Measurements from ENCODE around the gene PLEKHM1.
"Not testable (repeated sequence)": the region's sequence is repeated elsewhere in the genome, so short reads cannot be mapped to it uniquely, and the experiment has no call there.

DNA sequence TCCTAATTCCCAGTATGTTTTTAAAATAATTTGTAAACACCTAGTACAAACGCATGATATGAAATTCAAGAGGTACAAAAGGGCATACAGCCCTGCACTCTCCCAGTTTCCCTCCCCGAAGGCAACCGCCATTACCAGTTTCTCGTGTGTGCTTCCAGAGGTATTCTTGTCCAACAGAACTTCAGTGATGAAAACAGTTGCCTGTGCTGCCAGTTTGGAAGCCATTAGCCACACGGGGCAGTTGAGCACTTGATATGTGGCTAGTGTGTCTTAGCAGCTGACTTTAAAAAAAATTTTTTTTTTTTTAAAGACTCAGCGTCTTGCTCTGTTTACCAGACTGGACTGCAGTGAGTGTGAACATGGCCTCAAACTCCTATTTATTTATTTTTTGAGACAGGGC is 7.9 kb upstream of the PLEKHM1 start:
- TF ChIP-seq, protein P1, sequence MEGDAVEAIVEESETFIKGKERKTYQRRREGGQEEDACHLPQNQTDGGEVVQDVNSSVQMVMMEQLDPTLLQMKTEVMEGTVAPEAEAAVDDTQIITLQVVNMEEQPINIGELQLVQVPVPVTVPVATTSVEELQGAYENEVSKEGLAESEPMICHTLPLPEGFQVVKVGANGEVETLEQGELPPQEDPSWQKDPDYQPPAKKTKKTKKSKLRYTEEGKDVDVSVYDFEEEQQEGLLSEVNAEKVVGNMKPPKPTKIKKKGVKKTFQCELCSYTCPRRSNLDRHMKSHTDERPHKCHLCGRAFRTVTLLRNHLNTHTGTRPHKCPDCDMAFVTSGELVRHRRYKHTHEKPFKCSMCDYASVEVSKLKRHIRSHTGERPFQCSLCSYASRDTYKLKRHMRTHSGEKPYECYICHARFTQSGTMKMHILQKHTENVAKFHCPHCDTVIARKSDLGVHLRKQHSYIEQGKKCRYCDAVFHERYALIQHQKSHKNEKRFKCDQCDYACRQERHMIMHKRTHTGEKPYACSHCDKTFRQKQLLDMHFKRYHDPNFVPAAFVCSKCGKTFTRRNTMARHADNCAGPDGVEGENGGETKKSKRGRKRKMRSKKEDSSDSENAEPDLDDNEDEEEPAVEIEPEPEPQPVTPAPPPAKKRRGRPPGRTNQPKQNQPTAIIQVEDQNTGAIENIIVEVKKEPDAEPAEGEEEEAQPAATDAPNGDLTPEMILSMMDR (IDR thresholded peaks at IDR 0.05): not testable (repeated sequence)
- not testable (repeated sequence) for TF ChIP-seq POLR2AphosphoS5 (IDR thresholded peaks at IDR 0.05; ENCODE audit: low read depth, low read length); SIN3A (IDR thresholded peaks at IDR 0.05; ENCODE audit: borderline replicate concordance, insufficient read depth, low read depth, low read length)

Measured in Panc1 (cell line).